Effector memory CD4-positive, alpha-beta T cell (primary cell): Measurements from ENCODE around the gene TRHDE.

ENCODE experiments used
- DNase-seq, 3 donors: peaks; one replicate each; pipeline ENCODE4 v3.0.0-alpha.2; 2020
- H3K27ac ChIP-seq: 2 replicates; pipeline ENCODE4 v1.7.0; 2013; ENCODE audit warnings: mild to moderate bottlenecking, low read length, moderate library complexity; ENCODE audit not compliant: insufficient read depth, poor library complexity, severe bottlenecking
- H3K27me3 ChIP-seq: replicated peaks from 2 replicates; pipeline ENCODE4 v1.7.0; 2013; ENCODE audit warnings: mild to moderate bottlenecking, low read length; ENCODE audit not compliant: insufficient read depth, control insufficient read depth, poor library complexity, severe bottlenecking
- H3K36me3 ChIP-seq: 2 replicates; pipeline ENCODE4 v1.7.0; 2013; ENCODE audit warnings: mild to moderate bottlenecking, low read length, moderate library complexity; ENCODE audit not compliant: control insufficient read depth, insufficient read depth
- H3K4me1 ChIP-seq: 2 replicates; pipeline ENCODE4 v1.7.0; 2013; ENCODE audit warnings: low read length, mild to moderate bottlenecking; ENCODE audit not compliant: control insufficient read depth, insufficient read depth, poor library complexity, severe bottlenecking
- H3K4me3 ChIP-seq: 2 replicates; pipeline ENCODE4 v1.7.0; 2013; ENCODE audit warnings: low read length, low read depth, mild to moderate bottlenecking; ENCODE audit not compliant: insufficient read depth, poor library complexity, severe bottlenecking
- H3K9me3 ChIP-seq: 2 replicates; pipeline ENCODE4 v1.7.0; 2013; ENCODE audit warnings: mild to moderate bottlenecking, low read length, moderate library complexity; ENCODE audit not compliant: control insufficient read depth

Gene TRHDE

GRCh38 chr12:72547573-72547972, 275.4 kb downstream of the TRHDE start:
- Histone ChIP-seq H3K4me1 (no peaks in the 10 kb centered on the region), H3K27ac (no peak overlapping the region), H3K27me3 (no peaks in the 10 kb centered on the region), H3K36me3 (no peaks in the 10 kb centered on the region), H3K9me3 (no peaks in the 10 kb centered on the region), H3K4me3 (no peak overlapping the region)
- DNase-seq, result no peak

GRCh38 chr12:72549184-72549583, 277.0 kb downstream of the TRHDE start:
- Histone ChIP-seq H3K27ac (no peak overlapping the region), H3K27me3 (no peaks in the 10 kb centered on the region), H3K9me3 (no peaks in the 10 kb centered on the region), H3K36me3 (no peaks in the 10 kb centered on the region), H3K4me3 (no peak overlapping the region), H3K4me1 (no peaks in the 10 kb centered on the region)
- no peak for DNase-seq

GRCh38 chr12:72560003-72560769, 288.0 kb downstream of the TRHDE start:
- no peak for DNase-seq
- Histone ChIP-seq H3K27me3 (no peaks in the 10 kb centered on the region), H3K36me3 (no peaks in the 10 kb centered on the region), H3K9me3 (no peaks in the 10 kb centered on the region), H3K27ac (no peak overlapping the region), H3K4me1 (no peaks in the 10 kb centered on the region), H3K4me3 (no peak overlapping the region)

- no peak for DNase-seq
- H3K9me3 ChIP-seq, result no peaks in the 10 kb centered on the region
- no peak overlapping the region for H3K4me3 ChIP-seq
- no peaks in the 10 kb centered on the region for H3K4me1 ChIP-seq
- H3K27me3 ChIP-seq, result no peaks in the 10 kb centered on the region
- H3K36me3 ChIP-seq, result no peaks in the 10 kb centered on the region
- no peak overlapping the region for H3K27ac ChIP-seq
Observed at GRCh38 chr12:72570601-72571000, 298.4 kb downstream of the TRHDE start.

GRCh38 chr12:72574138-72574537, 302.0 kb downstream of the TRHDE start:
- H3K27ac ChIP-seq, result no peak overlapping the region
- no peaks in the 10 kb centered on the region for H3K36me3 ChIP-seq
- no peaks in the 10 kb centered on the region for H3K4me1 ChIP-seq
- no peak for DNase-seq
- no peak overlapping the region for H3K4me3 ChIP-seq
- no peaks in the 10 kb centered on the region for H3K9me3 ChIP-seq
- no peaks in the 10 kb centered on the region for H3K27me3 ChIP-seq

- H3K27me3 ChIP-seq, result no peaks in the 10 kb centered on the region
- DNase-seq, result no peak
- no peaks in the 10 kb centered on the region for H3K4me1 ChIP-seq
- H3K36me3 ChIP-seq, result no peaks in the 10 kb centered on the region
- H3K27ac ChIP-seq, result no peak overlapping the region
- no peaks in the 10 kb centered on the region for H3K9me3 ChIP-seq
- H3K4me3 ChIP-seq, result no peak overlapping the region
Observed at GRCh38 chr12:72578327-72578726, 306.2 kb downstream of the TRHDE start.

GRCh38 chr12:72586456-72586855, 314.3 kb downstream of the TRHDE start:
- DNase-seq, result no peak
- H3K27ac ChIP-seq, result no peak overlapping the region
- no peaks in the 10 kb centered on the region for H3K27me3 ChIP-seq
- H3K36me3 ChIP-seq, result no peaks in the 10 kb centered on the region
- no peaks in the 10 kb centered on the region for H3K4me1 ChIP-seq
- H3K9me3 ChIP-seq, result no peaks in the 10 kb centered on the region
- no peak overlapping the region for H3K4me3 ChIP-seq

- H3K9me3 ChIP-seq, result no peaks in the 10 kb centered on the region
- no peak overlapping the region for H3K27ac ChIP-seq
- no peaks in the 10 kb centered on the region for H3K4me1 ChIP-seq
- DNase-seq, result no peak
- no peak overlapping the region for H3K4me3 ChIP-seq
- H3K36me3 ChIP-seq, result no peaks in the 10 kb centered on the region
- H3K27me3 ChIP-seq, result no peaks in the 10 kb centered on the region
Observed at GRCh38 chr12:72602581-72602980, 330.4 kb downstream of the TRHDE start.

GRCh38 chr12:72605975-72606374, 333.8 kb downstream of the TRHDE start:
- Histone ChIP-seq H3K4me1 (no peaks in the 10 kb centered on the region), H3K9me3 (no peaks in the 10 kb centered on the region)

GRCh38 chr12:72610342-72610741, 338.2 kb downstream of the TRHDE start:
- no peaks in the 10 kb centered on the region for H3K36me3 ChIP-seq
- no peak for DNase-seq
- no peaks in the 10 kb centered on the region for H3K4me1 ChIP-seq
- H3K27ac ChIP-seq, result no peak overlapping the region
- H3K4me3 ChIP-seq, result no peak overlapping the region
- H3K27me3 ChIP-seq, result no peaks in the 10 kb centered on the region
- no peaks in the 10 kb centered on the region for H3K9me3 ChIP-seq

More at GRCh38 chr12:72605975-72606374, 333.8 kb downstream of the TRHDE start:
- Histone ChIP-seq H3K36me3 (no peaks in the 10 kb centered on the region), H3K27me3 (no peaks in the 10 kb centered on the region), H3K27ac (no peak overlapping the region), H3K4me3 (no peak overlapping the region)
- no peak for DNase-seq
